Measurements from ENCODE around the gene ZBTB6. TPM values are rescaled to one million over a fixed set of nuclear protein-coding genes. Genes with fewer than 3 reads are reported as not detected.
A peak's percentile ranks its signal among the peaks of the same experiment; 100 is the strongest.

The ZBTB6 gene
- total RNA-seq, 4 donors from 2014 or later = 5.2 to 10.1 (median 8.7) TPM

DNA sequence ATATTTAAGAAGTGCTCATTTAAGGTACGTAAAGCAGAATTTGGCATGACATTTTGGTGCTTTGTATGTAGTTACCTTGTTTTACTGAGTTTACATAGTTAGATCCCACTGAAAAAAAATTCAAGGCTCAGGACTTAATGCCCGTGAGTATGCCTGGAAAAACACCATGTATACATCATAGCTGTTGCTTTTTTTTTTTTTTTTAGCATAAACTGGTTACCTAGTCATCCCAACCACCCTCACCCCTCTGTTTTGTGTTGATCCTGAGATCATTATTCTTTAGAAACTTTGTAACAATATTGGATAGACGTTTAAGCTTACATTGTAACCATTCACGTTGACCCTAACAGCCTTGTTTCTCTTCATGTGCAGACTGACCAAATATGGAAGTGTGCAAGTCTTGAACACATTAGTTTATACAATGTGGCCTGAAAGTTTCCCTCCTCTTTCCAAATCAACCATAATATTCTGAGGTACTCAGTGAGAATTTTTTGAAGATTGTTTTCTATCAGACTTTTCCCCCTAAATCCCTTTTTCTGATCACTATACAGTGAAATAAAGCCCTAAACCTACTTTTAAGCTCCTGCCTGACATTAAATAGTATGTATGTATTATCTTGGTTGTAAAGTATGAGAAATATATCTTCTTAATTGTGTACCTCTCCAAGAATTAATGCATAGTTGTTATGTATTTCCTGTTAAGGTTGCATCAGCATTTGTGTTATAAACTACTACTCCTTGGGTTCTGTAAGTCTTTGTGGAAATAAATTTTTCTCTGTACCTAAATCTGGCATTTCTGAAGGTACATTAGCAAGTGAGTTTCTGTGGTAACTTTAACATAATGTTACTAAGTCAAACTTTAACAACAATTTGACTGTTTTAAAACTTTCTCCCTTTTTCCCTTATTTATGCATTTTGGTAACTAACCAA is 32.1 kb upstream of the ZBTB6 start:
- DNase-seq = no peak
- H3K4me3 ChIP-seq = no peak overlapping the region
- peak overlapping the region; percentile 52 to 78 (median 66) for H3K27ac ChIP-seq
- WGBS, 2 donors (ENCODE audit: low coverage in 1 of 2) = 56 to 67% methylated on average over 3 to 4 of the region's 4 CpGs
- intact Hi-C loops (cut with DNase I; ENCODE audit: low total_unique reads) (no loop called here), in situ Hi-C loops (cut with MboI; ENCODE audit: low pct_ligation_motif_present in 1 of 4, low pct_unique_long_range_greater_than_20kb in 1 of 4, low sequenced_read_pairs in 3 of 4) (no loop called here)
- no peaks in the 10 kb centered on the region for H3K9me3 ChIP-seq
- no peaks in the 10 kb centered on the region for H3K27me3 ChIP-seq
- no peaks in the 10 kb centered on the region for H3K36me3 ChIP-seq
- H3K4me1 ChIP-seq = peaks cover 34 to 90% (median 56%) of the 10 kb centered on the region in 4 donors
- TF ChIP-seq POLR2AphosphoS5 (IDR thresholded peaks at IDR 0.05) (no peak), POLR2A (IDR thresholded peaks at IDR 0.05) (no peak), EP300 (IDR thresholded peaks at IDR 0.05; ENCODE audit: low read depth) (no peak)
- TF ChIP-seq, protein P1, sequence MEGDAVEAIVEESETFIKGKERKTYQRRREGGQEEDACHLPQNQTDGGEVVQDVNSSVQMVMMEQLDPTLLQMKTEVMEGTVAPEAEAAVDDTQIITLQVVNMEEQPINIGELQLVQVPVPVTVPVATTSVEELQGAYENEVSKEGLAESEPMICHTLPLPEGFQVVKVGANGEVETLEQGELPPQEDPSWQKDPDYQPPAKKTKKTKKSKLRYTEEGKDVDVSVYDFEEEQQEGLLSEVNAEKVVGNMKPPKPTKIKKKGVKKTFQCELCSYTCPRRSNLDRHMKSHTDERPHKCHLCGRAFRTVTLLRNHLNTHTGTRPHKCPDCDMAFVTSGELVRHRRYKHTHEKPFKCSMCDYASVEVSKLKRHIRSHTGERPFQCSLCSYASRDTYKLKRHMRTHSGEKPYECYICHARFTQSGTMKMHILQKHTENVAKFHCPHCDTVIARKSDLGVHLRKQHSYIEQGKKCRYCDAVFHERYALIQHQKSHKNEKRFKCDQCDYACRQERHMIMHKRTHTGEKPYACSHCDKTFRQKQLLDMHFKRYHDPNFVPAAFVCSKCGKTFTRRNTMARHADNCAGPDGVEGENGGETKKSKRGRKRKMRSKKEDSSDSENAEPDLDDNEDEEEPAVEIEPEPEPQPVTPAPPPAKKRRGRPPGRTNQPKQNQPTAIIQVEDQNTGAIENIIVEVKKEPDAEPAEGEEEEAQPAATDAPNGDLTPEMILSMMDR (IDR thresholded peaks at IDR 0.05) = no peak

DNA sequence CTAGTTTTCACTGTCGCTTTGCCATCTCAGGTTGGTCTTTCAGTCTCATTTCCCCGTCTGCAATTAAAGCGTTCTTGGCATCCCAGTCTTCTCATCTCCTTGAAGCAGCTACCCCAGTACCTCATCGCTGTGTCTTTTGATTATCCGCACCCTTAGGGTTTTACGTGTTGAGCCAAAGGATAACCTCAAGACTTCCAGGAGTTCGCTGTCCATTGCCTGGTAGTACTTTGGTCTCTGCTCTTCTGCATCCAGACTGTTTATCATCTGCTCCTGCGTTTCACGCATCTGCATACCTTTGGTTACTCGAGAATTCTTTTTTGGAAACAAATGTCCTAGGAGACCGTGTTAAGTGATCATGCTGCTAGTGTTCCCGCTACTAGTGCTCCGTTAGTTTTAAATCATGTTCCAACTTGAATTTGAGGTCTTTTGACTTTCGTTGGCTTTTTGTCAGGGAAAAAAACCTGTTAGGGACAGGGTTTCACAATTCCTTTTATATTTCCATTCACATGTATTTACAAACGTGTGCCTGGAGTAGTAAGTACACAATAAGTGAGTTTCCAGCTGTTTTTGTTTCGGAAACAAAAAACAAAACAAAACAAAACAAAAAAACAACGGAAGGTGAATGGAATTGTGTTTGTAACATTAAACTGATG is 28.6 kb upstream of the ZBTB6 start:
- DNase-seq = no peak
- peak overlapping the region; percentile 91 to 97 (median 94) for H3K27ac ChIP-seq
- H3K9me3 ChIP-seq = no peaks in the 10 kb centered on the region
- TF ChIP-seq EP300 (IDR thresholded peaks at IDR 0.05; ENCODE audit: low read depth) = no peak
- TF ChIP-seq, protein P1 (IDR thresholded peaks at IDR 0.05) = no peak
- no peak for TF ChIP-seq POLR2A (IDR thresholded peaks at IDR 0.05)
- peak in 2 of 3 donors; percentile 40 to 58 for TF ChIP-seq POLR2AphosphoS5 (IDR thresholded peaks at IDR 0.05)
- WGBS, 2 donors (ENCODE audit: low coverage in 1 of 2) = 9 to 13% methylated on average over 11 to 17 of the region's 17 CpGs
- peaks cover 25 to 58% (median 34%) of the 10 kb centered on the region in 4 donors for H3K4me1 ChIP-seq
- peak overlapping the region; percentile 74 to 97 (median 88) for H3K4me3 ChIP-seq
- H3K27me3 ChIP-seq = no peaks in the 10 kb centered on the region
- peaks cover 0 to 10% (median 1%) of the 10 kb centered on the region in 4 donors for H3K36me3 ChIP-seq
- intact Hi-C loops (cut with DNase I; ENCODE audit: low total_unique reads) (no loop called here), in situ Hi-C loops (cut with MboI; ENCODE audit: low pct_ligation_motif_present in 1 of 4, low pct_unique_long_range_greater_than_20kb in 1 of 4, low sequenced_read_pairs in 3 of 4) (no loop called here)

GRCh38 chr9:122940749-122941581 is 27.8 kb upstream of the ZBTB6 start, which contains the start of gene RABGAP1:
TSS of gene RABGAP1 (plus strand) at chr9:122941020. CDS start at chr9:122957060, 16,040 bp downstream.
- Histone ChIP-seq H3K27me3 (no peaks in the 10 kb centered on the region), H3K4me1 (peaks cover 17 to 51% (median 29%) of the 10 kb centered on the region in 4 donors), H3K9me3 (no peaks in the 10 kb centered on the region), H3K36me3 (peaks cover 0 to 15% (median 1%) of the 10 kb centered on the region in 4 donors), H3K27ac (peak within 1 kb of the TSS; percentile 91 to 97 (median 94)), H3K4me3 (peak within 1 kb of the TSS; percentile 74 to 97 (median 88))
- peak; percentile 100 for DNase-seq
- peak; percentile 88 for TF ChIP-seq POLR2A (IDR thresholded peaks at IDR 0.05)
- TF ChIP-seq, protein P1 (IDR thresholded peaks at IDR 0.05) = no peak
- peak; percentile 91 to 93 (median 91) for TF ChIP-seq POLR2AphosphoS5 (IDR thresholded peaks at IDR 0.05)
- WGBS, 2 donors (ENCODE audit: low coverage in 1 of 2) = 1% methylated on average over 47 of the region's 54 CpGs; no CpG with 5 or more reads in 1 of the 2 donors
- intact Hi-C loops (cut with DNase I; ENCODE audit: low total_unique reads) = no loop called here
- in situ Hi-C loops (cut with MboI; ENCODE audit: low pct_ligation_motif_present in 1 of 4, low pct_unique_long_range_greater_than_20kb in 1 of 4, low sequenced_read_pairs in 3 of 4) = no loop called here
